DMS 273 treated with DMSO at 0.1 percent for 48 hours (cell line): Measurements from ENCODE around the gene TAS2R19.

ENCODE experiments used
- DNase-seq: peaks from one replicate; lab custom pipeline; 2025; lab: John Stamatoyannopoulos, UW

TAS2R19 gene

GRCh38 chr12:10989107-10989506 lies 33.3 kb downstream of the TAS2R19 start:
- no peak for DNase-seq

- no peak for DNase-seq
Observed at GRCh38 chr12:10986812-10987211, 35.6 kb downstream of the TAS2R19 start, which contains the start of gene TAS2R50. TSS of gene TAS2R50 (minus strand) at chr12:10986912. CDS start at chr12:10986860, 52 bp downstream.

GRCh38 chr12:10982244-10982643 lies 40.2 kb downstream of the TAS2R19 start:
- DNase-seq, result no peak

GRCh38 chr12:10974965-10975364 lies 47.5 kb downstream of the TAS2R19 start:
- DNase-seq, result no peak
